SK-N-SH treated with all-trans-retinoic acid at 6 μM for 48 hours (cell line): ENCODE results near the gene LPAR3.

Experiments
- ATAC-seq: fragments of 200-7000 bp; cut with Tn5 transposase; 3 replicates; pipeline ENCODE4 v1.9.1; 2020; ENCODE audit warnings: mild to moderate bottlenecking, moderate library complexity
- ARNTL ChIP-seq: fragments of 450-650 bp; formaldehyde crosslinking; IDR thresholded peaks from 2 replicates; pipeline ENCODE4 v1.5.0; 2020; ENCODE audit warnings: low read depth, mild to moderate bottlenecking, moderate library complexity, borderline replicate concordance
- BACH2 ChIP-seq: fragments of 250-450 bp; sonication (Bioruptor Pico); IDR thresholded peaks from 2 replicates; pipeline ENCODE4 v1.9.0; 2021; ENCODE audit warnings: mild to moderate bottlenecking, borderline replicate concordance
- ESRRG ChIP-seq: fragments of 250-450 bp; sonication (Bioruptor Pico); IDR thresholded peaks from 2 replicates; pipeline ENCODE4 v1.6.1; 2021; ENCODE audit warnings: mild to moderate bottlenecking
- GLIS3 ChIP-seq: fragments of 250-450 bp; sonication (Bioruptor Pico); IDR thresholded peaks from 2 replicates; pipeline ENCODE4 v1.5.0; 2020; ENCODE audit warnings: mild to moderate bottlenecking, moderate library complexity
- RARB ChIP-seq: fragments of 250-450 bp; sonication (Bioruptor Pico); IDR thresholded peaks from 2 replicates; pipeline ENCODE4 v1.8.0; 2021; ENCODE audit warnings: mild to moderate bottlenecking, moderate library complexity
- SNAI2 ChIP-seq: fragments of 250-450 bp; sonication (Bioruptor Pico); IDR thresholded peaks from 2 replicates; pipeline ENCODE4 v1.5.0; 2020; ENCODE audit warnings: mild to moderate bottlenecking, moderate library complexity
- TCF4 ChIP-seq: fragments of 250-450 bp; sonication (Bioruptor Pico); IDR thresholded peaks from 2 replicates; pipeline ENCODE4 v1.8.0; 2021; ENCODE audit warnings: mild to moderate bottlenecking, moderate library complexity, borderline replicate concordance
- TOX ChIP-seq: fragments of 250-450 bp; sonication (Bioruptor Pico); IDR thresholded peaks from 2 replicates; pipeline ENCODE4 v1.8.0; 2021; ENCODE audit warnings: mild to moderate bottlenecking, moderate library complexity, borderline replicate concordance
- ZC3H10 ChIP-seq: fragments of 250-450 bp; sonication (Bioruptor Pico); IDR thresholded peaks from 2 replicates; pipeline ENCODE4 v1.5.1; 2021; ENCODE audit warnings: mild to moderate bottlenecking, moderate library complexity
- ZFP3 ChIP-seq: fragments of 250-450 bp; sonication (Bioruptor Pico); IDR thresholded peaks from 2 replicates; pipeline ENCODE4 v1.5.0; 2020; ENCODE audit warnings: mild to moderate bottlenecking, moderate library complexity
- ZFP30 ChIP-seq: fragments of 450-650 bp; formaldehyde crosslinking; IDR thresholded peaks from 2 replicates; pipeline ENCODE4 v1.5.0; 2022; ENCODE audit warnings: mild to moderate bottlenecking, moderate library complexity
- ZNF565 ChIP-seq: fragments of 450-650 bp; formaldehyde crosslinking; conservative IDR thresholded peaks from 2 replicates; pipeline ENCODE4 v1.5.0; 2020; ENCODE audit warnings: low read depth, mild to moderate bottlenecking, moderate library complexity
- ZNF8 ChIP-seq: fragments of 450-650 bp; formaldehyde crosslinking; IDR thresholded peaks from 2 replicates; pipeline ENCODE4 v1.5.0; 2020; ENCODE audit warnings: mild to moderate bottlenecking, moderate library complexity
- TF ChIP-seq, protein P1 (sequence below): fragments of 250-450 bp; sonication (Bioruptor Pico); IDR thresholded peaks from 2 replicates; pipeline ENCODE4 v1.5.0; 2020; ENCODE audit warnings: mild to moderate bottlenecking, moderate library complexity
- TF ChIP-seq, protein P2 (sequence below): fragments of 250-450 bp; sonication (Bioruptor Pico); IDR thresholded peaks from 2 replicates; pipeline ENCODE4 v1.5.1; 2020; ENCODE audit warnings: low read depth, mild to moderate bottlenecking, moderate library complexity
- TF ChIP-seq, protein P3 (sequence below): fragments of 250-450 bp; sonication (Bioruptor Pico); IDR thresholded peaks from 2 replicates; pipeline ENCODE4 v1.8.0; 2021; ENCODE audit warnings: low read depth, mild to moderate bottlenecking, moderate library complexity, borderline replicate concordance
- TF ChIP-seq, protein P4 (sequence below): fragments of 250-450 bp; sonication (Bioruptor Pico); IDR thresholded peaks from 2 replicates; pipeline ENCODE4 v1.5.1; 2021; ENCODE audit warnings: mild to moderate bottlenecking, moderate library complexity

The LPAR3 gene

DNA sequence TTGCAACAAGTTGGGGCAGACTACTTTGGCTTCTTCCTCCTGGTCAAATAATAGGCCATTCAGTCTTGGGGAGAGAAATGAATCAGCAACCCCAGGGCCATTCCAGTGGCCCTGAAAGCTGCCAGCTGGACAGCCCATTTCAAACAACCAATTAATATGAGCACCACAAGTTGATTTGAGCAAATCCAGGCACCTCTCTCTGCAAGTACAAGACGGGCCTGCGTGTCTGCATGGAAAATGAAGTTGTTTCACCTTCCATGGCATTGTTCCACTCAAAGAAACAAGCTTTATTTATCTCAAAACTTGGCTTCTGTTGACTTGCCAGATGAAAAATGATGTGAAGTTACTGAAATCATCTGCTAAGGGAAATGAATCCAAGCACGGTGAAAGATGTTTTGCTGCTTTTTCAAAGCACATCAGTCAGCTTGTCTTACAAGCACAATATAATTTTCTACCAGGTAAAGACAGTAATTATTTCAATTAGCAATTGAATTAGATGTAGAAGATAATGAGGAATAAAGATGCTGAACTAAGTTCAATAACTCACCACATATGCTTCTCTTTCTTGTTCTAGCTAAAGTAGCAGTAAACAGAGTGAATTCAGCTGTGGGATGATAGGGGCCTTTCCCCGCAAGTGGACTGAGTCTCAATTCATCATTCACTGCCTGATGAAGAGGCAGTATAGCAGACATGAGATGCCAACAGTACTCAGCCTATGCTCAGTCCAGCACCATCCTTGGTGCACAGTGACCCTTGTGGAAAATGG lies 107.6 kb downstream of the LPAR3 start:
- no peak for ATAC-seq
- TF ChIP-seq ARNTL (CRISPR knock-in tag) (no peak), ZNF565 (no peak), GLIS3 (CRISPR knock-in tag) (no peak)
- TF ChIP-seq, protein P1, sequence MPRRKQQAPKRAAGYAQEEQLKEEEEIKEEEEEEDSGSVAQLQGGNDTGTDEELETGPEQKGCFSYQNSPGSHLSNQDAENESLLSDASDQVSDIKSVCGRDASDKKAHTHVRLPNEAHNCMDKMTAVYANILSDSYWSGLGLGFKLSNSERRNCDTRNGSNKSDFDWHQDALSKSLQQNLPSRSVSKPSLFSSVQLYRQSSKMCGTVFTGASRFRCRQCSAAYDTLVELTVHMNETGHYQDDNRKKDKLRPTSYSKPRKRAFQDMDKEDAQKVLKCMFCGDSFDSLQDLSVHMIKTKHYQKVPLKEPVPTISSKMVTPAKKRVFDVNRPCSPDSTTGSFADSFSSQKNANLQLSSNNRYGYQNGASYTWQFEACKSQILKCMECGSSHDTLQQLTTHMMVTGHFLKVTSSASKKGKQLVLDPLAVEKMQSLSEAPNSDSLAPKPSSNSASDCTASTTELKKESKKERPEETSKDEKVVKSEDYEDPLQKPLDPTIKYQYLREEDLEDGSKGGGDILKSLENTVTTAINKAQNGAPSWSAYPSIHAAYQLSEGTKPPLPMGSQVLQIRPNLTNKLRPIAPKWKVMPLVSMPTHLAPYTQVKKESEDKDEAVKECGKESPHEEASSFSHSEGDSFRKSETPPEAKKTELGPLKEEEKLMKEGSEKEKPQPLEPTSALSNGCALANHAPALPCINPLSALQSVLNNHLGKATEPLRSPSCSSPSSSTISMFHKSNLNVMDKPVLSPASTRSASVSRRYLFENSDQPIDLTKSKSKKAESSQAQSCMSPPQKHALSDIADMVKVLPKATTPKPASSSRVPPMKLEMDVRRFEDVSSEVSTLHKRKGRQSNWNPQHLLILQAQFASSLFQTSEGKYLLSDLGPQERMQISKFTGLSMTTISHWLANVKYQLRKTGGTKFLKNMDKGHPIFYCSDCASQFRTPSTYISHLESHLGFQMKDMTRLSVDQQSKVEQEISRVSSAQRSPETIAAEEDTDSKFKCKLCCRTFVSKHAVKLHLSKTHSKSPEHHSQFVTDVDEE (CRISPR knock-in tag), result no peak
- TF ChIP-seq, all 23 proteins: peak for 0

DNA sequence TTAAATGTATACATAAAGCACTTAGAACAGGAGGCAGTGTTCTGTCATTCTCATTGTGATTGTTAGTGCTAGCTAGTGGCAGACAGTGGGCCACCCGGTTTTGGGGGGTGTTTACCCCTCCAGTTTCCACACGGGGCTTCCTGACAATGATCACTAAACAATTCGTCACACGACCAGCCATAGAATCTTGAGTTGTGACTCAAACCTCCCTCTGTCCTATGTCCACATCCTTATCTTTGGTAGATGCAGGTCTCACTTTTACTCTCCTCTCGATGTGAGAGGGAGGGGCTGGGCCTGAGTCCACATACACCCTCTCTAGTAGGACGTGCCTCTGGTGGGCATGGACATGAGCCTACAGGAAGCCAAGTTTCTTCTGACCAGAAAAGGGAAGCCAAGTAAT lies 110.1 kb downstream of the LPAR3 start:
- ATAC-seq, result no peak
- no peak for TF ChIP-seq GLIS3 (CRISPR knock-in tag)

DNA sequence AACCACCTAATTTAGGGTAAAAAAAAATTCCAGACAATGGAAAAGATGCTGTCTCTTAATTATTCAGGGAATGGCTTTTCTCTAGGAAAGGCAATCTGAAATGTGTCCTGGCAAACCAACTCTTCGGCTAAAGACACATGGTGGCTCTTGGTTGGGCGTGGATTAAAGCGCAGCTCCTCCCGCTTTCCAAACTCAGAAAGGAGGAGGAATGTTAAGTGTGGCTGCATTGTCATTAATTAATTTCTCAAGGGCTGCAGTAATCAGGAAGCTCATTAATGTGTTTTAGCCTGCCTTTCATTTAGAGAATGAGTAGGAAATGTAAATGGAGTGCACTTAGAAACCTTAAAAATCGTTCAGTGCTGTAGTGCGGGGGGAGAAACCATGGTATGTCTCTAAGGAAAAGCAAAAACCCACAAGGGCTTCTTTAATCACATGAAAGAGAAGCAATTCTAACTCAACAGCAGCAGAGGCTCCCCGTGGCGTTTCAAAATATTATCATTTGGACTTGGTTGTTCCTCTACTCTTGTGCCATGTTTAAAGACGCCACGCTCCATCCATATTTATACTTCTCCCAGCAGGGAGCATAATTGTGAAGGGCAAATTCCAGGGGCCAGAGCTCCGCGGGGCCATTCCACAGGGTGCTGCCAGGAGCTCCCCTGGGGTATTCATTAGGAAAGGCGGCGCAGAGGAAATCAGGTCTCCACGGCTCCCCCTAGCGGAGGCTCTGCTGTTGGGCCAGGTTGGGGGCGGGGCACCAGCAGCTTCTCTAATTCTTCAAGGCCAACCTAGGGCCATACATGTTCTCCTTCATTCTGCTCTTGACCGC lies 110.8 kb downstream of the LPAR3 start:
- peak; percentile 67 for ATAC-seq
- TF ChIP-seq, protein P2, sequence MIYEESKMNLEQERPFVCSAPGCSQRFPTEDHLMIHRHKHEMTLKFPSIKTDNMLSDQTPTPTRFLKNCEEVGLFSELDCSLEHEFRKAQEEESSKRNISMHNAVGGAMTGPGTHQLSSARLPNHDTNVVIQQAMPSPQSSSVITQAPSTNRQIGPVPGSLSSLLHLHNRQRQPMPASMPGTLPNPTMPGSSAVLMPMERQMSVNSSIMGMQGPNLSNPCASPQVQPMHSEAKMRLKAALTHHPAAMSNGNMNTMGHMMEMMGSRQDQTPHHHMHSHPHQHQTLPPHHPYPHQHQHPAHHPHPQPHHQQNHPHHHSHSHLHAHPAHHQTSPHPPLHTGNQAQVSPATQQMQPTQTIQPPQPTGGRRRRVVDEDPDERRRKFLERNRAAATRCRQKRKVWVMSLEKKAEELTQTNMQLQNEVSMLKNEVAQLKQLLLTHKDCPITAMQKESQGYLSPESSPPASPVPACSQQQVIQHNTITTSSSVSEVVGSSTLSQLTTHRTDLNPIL, result no peak
- TF ChIP-seq TCF4 (CRISPR knock-in tag) (no peak), BACH2 (CRISPR knock-in tag) (no peak), ZNF565 (no peak), ZNF8 (CRISPR knock-in tag) (no peak), GLIS3 (CRISPR knock-in tag) (no peak)
- TF ChIP-seq, all 23 proteins: peak for 0

DNA sequence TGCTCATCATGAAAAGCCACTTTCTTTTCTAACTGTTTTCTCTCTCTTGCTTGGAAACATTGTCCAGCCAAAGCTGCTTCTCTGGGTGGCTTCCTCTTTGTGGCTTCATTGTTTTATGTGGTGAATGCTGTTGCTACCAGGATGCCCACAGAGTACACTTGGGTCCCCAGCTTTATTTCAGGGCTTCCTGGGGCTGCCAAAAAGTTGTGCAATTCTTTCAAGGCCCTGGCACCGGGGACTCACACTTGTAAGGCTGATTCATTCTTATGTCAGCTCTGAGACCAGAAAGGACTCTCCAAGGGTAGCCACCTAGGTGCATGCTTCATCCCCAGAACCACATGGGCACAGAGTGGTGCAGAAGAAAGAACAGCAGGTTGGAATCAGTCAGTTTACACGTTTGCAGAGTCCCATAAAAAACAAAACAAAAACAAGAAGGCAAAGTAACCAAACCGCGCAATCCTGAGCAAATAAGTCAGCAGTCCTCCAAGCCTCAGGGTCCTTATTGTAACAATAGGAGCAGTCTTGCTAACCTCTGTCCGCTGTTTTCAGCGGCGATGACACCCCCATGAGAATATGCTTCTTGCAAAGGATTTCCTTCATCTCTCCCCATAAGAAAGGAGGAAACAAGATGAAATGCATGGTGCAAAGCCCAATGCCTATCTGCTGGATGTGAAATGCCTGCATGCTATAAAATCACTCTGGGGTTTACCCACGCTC lies 112.8 kb downstream of the LPAR3 start:
- TF ChIP-seq ZFP30 (CRISPR knock-in tag), result no peak
- TF ChIP-seq, protein P3, sequence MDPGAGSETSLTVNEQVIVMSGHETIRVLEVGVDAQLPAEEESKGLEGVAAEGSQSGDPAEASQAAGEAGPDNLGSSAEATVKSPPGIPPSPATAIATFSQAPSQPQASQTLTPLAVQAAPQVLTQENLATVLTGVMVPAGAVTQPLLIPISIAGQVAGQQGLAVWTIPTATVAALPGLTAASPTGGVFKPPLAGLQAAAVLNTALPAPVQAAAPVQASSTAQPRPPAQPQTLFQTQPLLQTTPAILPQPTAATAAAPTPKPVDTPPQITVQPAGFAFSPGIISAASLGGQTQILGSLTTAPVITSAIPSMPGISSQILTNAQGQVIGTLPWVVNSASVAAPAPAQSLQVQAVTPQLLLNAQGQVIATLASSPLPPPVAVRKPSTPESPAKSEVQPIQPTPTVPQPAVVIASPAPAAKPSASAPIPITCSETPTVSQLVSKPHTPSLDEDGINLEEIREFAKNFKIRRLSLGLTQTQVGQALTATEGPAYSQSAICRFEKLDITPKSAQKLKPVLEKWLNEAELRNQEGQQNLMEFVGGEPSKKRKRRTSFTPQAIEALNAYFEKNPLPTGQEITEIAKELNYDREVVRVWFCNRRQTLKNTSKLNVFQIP (CRISPR knock-in tag), result no peak
- no peak for TF ChIP-seq BACH2 (CRISPR knock-in tag)
- no peak for TF ChIP-seq SNAI2
- TF ChIP-seq, protein P4, sequence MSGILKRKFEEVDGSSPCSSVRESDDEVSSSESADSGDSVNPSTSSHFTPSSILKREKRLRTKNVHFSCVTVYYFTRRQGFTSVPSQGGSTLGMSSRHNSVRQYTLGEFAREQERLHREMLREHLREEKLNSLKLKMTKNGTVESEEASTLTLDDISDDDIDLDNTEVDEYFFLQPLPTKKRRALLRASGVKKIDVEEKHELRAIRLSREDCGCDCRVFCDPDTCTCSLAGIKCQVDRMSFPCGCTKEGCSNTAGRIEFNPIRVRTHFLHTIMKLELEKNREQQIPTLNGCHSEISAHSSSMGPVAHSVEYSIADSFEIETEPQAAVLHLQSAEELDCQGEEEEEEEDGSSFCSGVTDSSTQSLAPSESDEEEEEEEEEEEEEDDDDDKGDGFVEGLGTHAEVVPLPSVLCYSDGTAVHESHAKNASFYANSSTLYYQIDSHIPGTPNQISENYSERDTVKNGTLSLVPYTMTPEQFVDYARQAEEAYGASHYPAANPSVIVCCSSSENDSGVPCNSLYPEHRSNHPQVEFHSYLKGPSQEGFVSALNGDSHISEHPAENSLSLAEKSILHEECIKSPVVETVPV, result no peak
- no peak for TF ChIP-seq ZNF8 (CRISPR knock-in tag)
- no peak for TF ChIP-seq TCF4 (CRISPR knock-in tag)
- TF ChIP-seq ZNF565, result no peak
- no peak for TF ChIP-seq TOX (CRISPR knock-in tag)
- TF ChIP-seq ARNTL (CRISPR knock-in tag), result no peak
- TF ChIP-seq RARB (CRISPR knock-in tag), result no peak
- no peak for TF ChIP-seq ZC3H10 (CRISPR knock-in tag)
- ATAC-seq, result no peak

DNA sequence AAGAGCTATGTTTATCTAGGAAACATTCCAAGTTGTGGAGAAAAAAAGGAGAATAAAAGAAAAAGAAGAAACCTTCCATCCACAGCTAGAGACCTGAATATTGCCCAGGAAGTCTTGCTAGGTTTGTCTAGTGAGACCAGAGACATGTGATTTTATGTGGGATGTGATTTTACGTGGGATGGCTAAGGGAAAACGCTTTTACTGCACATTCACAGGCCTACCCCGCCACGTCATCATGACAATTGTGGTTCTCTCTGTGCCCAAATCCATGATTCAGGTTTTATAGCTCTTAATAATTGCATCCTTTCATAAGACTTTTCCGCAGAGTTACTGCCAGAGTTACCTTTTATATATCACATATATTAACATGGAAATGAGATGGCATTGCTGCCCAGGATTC lies 116.4 kb downstream of the LPAR3 start:
- TF ChIP-seq ZC3H10 (CRISPR knock-in tag) (no peak), BACH2 (CRISPR knock-in tag) (no peak), SNAI2 (no peak), ZNF565 (no peak), ESRRG (CRISPR knock-in tag) (no peak), ZFP3 (CRISPR knock-in tag) (no peak), GLIS3 (CRISPR knock-in tag) (no peak)
- TF ChIP-seq, protein P2, result no peak
- no peak for ATAC-seq
